Pons (tissue), 1 donor: ENCODE measurements around the gene MXRA5.
A peak's percentile ranks its signal among the peaks of the same experiment; 100 is the strongest.
"Not testable (repeated sequence)": the region's sequence is repeated elsewhere in the genome, so short reads cannot be mapped to it uniquely, and the experiment has no call there.

Source experiments
- DNase-seq: peaks from one replicate; pipeline ENCODE4 v3.0.0-alpha.2; 2016; ENCODE audit warnings: low spot score

The MXRA5 gene

GRCh38 chrX:3343569-3343968 lies 2.9 kb downstream of the MXRA5 start:
- not testable (repeated sequence) for DNase-seq

DNA sequence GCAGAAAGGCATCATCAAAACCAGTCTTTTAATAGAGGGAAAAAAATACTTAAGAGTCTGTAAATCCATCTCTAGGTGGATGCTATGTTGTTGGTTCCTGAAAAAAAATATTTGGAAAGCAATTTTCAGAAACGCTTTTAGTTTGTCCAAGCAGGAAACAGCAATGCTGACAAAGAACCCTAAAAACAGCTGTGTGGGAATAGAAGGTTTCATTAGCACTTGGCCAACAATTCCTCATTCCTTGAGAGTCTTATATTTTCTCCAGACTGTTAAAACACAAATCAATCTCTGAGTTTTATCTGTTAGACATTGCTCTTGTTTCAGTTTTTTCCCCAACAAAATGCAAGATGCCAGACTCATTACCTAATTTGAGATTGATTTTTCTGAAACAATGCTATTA lies 6.4 kb downstream of the MXRA5 start:
- no peak for DNase-seq

- DNase-seq = no peak
Measured at GRCh38 chrX:3326681-3327080, 19.8 kb downstream of the MXRA5 start.

DNA sequence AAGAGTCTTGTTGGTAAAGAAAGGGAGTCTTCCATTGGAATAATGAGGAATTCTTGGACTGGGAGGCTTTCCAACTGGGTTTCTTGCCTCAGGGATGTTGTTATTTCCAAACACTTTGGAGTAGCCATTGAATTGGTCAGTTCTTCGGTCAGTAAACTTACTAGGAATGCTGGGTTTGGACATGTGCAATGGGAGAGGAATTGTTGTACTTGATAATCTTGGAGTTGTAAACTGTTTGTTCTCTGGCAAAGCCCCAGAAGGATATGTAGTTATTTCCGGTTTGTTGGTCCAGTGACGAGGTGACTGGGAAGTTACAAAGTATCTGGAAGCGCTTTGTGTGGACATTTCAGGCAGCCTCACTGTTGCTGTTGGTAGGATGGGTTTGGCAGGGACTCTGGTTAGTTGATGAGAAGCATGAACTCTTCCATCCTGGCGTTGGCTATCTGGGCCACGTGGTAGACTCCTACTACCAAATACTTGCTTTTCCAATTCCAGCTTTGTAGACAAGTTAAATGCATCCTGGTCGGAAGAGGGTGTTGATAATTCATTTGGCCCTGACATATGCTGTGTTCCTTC lies 25.9 kb downstream of the MXRA5 start:
- no peak for DNase-seq

DNA sequence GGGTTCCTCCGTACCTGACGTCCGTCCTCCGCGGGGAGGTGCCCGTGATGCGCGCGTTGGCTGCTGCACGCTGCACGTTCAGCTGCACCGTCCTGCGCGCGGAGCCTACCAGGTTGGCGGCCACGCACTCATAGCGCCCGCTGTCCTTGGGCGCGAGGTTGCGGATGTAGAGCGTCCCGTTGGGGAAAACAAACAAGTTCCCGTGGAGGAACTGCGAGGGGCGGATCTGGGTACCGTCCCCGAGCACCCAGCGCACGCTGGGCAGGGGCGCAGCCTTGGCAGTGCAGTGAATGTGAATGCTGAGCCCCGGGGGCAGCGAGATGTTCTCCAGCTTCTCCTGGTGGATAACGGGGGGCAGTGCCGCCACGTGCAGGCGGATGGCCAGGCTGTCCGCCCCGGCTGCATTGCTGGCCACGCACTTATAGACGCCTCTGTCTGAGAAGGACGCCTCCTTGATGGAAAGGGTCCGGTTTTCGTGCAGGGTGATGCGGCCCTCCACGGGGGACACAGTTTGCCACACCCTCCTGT lies 29.2 kb downstream of the MXRA5 start:
- no peak for DNase-seq

DNA sequence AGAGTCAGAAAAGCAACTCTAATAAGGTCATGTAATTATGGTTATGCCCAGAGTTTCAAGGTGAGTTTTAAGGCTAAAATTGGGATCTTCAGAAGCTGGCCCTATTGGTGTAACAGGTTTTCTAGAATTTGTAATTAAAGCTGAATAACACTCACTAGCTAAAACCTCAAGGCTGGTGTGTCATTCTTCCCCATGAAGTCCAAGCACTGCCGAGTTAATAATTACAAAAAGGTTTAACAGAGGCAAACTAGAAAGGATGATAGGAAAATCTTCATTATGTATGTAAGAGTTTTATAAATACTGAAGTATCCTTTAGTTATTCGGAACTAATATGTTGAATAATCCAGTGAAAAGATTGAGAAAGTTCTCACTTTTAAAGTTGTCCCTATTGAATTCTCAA lies 34.3 kb downstream of the MXRA5 start:
- DNase-seq = no peak

GRCh38 chrX:3307881-3308280 lies 38.6 kb downstream of the MXRA5 start:
- no peak for DNase-seq

DNA sequence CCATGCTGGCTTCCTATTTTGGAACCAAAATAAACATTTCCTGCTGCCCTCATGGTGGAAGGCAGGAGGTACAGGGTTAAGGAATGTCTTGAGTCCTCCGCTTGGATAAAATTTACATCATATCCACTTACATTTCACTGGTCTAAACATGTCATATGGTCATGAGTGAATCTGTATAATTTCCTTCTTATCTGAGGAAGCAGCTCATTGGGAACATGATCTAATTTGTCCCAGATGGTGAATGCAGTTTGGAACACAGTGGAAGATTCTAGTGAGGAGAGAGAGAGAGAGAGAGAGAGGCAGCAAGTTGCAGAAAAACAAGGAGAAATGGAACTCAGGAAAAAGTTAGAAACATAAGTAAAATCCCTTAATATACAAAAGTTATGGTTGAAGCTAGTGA lies 46.8 kb downstream of the MXRA5 start:
- DNase-seq = no peak

GRCh38 chrX:3295731-3296130 lies 50.7 kb downstream of the MXRA5 start:
- no peak for DNase-seq

- no peak for DNase-seq
Measured at GRCh38 chrX:3293251-3293650, 53.2 kb downstream of the MXRA5 start.

DNA sequence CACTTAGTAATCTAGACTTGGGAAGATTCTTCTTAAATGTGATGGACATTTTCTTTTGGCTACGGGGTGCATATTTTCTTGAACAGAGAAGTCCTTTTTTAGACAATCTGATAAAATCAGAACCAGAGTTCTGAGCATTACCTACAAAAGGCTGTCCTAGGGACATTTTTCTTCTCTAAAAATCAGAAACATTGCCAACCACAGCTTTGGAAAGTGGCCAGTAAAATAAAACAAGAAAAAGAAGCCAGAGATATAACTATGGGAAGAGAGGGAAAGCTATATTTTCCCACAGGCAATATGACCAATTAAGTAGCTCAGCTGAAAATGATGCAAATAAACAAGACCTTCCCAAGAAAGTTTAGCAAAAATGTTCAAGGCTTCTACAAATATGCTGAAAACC lies 55.9 kb downstream of the MXRA5 start:
- DNase-seq = no peak

DNA sequence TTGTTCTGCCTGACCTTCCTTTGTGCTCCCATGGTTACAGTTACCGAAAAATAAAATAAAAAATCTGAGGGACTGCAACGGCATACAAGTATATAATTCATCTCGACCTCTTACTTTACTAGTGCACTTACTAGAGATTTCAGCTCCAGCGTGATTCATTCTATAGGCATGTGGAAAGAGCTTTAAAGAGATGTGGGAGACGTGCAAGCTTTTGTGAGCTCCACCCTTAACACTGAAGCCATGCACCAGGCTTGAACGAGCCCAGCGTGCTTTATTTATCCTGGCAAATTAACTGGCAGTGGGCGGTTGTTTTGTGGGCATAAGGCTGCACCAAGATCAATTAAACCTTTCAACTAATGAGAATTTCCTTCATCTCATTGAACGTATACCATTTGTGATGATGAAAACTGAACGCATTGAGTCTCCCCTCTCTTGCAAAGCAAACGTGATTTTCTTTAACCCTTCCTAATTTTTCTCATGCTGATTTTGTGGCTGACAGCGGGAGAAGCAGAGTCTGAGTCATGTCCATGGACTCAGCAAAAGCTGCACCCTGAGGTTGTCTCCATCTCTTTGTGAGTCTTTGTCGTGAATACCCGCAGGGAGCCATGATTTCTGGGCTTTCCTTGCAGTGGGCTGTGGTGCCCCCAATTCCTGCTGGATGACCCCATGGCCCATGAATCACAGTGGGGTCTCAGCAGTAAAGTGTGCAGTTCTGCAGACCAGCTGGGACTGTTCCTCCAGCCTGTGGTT lies 60.1 kb downstream of the MXRA5 start:
- no peak for DNase-seq

- DNase-seq = no peak
Measured at GRCh38 chrX:3280706-3281105, 65.7 kb downstream of the MXRA5 start.

GRCh38 chrX:3273668-3274067 lies 72.8 kb downstream of the MXRA5 start:
- not testable (repeated sequence) for DNase-seq

GRCh38 chrX:3271834-3272186 lies 74.6 kb downstream of the MXRA5 start:
- DNase-seq = peak; percentile 21

- no peak for DNase-seq
Measured at GRCh38 chrX:3271183-3271833, 75.1 kb downstream of the MXRA5 start.

GRCh38 chrX:3268829-3269228 lies 77.6 kb downstream of the MXRA5 start:
- no peak for DNase-seq

DNA sequence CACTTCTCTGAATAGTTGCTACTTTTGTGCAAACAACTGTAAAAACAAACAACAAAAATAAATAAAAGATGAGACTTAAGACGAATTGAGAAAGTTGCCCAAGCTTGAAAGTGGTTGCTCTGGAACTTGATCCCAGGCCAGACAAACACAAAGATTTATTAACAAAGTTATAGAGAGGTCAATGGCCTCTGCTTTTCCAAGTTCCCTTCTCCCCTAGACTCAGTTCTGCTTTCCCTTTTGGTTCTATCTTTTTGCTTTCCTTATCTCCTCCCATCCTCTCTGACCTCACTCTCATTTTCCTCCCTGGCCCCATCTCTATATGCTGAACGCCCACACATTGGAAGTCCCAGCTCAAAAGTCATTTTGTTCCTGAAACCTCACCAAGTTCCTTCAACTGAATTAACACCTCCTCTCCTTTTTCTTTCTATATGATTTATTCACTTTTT lies 82.7 kb downstream of the MXRA5 start:
- peak; percentile 25 for DNase-seq

- DNase-seq = no peak
Measured at GRCh38 chrX:3262901-3263300, 83.6 kb downstream of the MXRA5 start.
